Caco-2 (cell line): ENCODE measurements around the gene AGO3. TPM values are rescaled to one million over a fixed set of nuclear protein-coding genes. Genes with fewer than 3 reads are reported as not detected.
A peak's percentile ranks its signal among the peaks of the same experiment; 100 is the strongest.

Experiments
- BruUV-seq: library from RNA; stranded (reverse); fragments of 400-500 nt; replicated peaks from 2 replicates; lab custom pipeline; 2021; lab: Mats Ljungman, UMichigan
- CTCF ChIA-PET: fragments of 300-600 bp; sonication (Branson Sonifier 250); formaldehyde crosslinking; loops from one replicate; lab custom pipeline; 2022; ENCODE audit warnings: antibody characterized with exemption; lab: Charles Lee
- POLR2A ChIA-PET: fragments of 300-600 bp; sonication (Branson Sonifier 250); formaldehyde crosslinking; loops from one replicate; lab custom pipeline; 2022; ENCODE audit warnings: antibody characterized with exemption; lab: Charles Lee
- DNase-seq, 2 experiments: peaks; one replicate each; pipeline versions ENCODE4 v3.0.0 to v3.0.0-alpha.2; 2020 to 2022
- H3K27me3 ChIP-seq: replicated peaks from 2 replicates; pipeline ENCODE4 v1.6.0; 2011; ENCODE audit warnings: low read length; ENCODE audit not compliant: control insufficient read depth, insufficient read depth
- H3K36me3 ChIP-seq: 2 replicates; pipeline ENCODE4 v1.5.1; 2011; ENCODE audit warnings: low read length; ENCODE audit not compliant: control insufficient read depth, insufficient read depth
- H3K4me1 ChIP-seq: fragments of 250-450 bp; sonication (Bioruptor Pico); 2 replicates; pipeline ENCODE4 v1.5.1; 2020; ENCODE audit warnings: mild to moderate bottlenecking
- H3K4me3 ChIP-seq: 2 replicates; pipeline ENCODE4 v1.5.1; 2011; ENCODE audit warnings: low read depth, mild to moderate bottlenecking, control low read depth, low read length
- H3K9me3 ChIP-seq: fragments of 250-450 bp; sonication (Bioruptor Pico); 2 replicates; pipeline ENCODE4 v1.5.1; 2020; ENCODE audit warnings: mild to moderate bottlenecking, moderate library complexity
- H3K27ac Mint-ChIP-seq: one replicate; pipeline ENCODE4 v1.8.0; 2022; ENCODE audit warnings: mixed read lengths; ENCODE audit not compliant: unreplicated experiment
- H3K27me3 Mint-ChIP-seq: one replicate; pipeline ENCODE4 v1.8.0; 2022; ENCODE audit warnings: mixed read lengths; ENCODE audit not compliant: insufficient read depth, unreplicated experiment
- H3K36me3 Mint-ChIP-seq: one replicate; pipeline ENCODE4 v1.8.0; 2022; ENCODE audit warnings: mild to moderate bottlenecking, mixed read lengths; ENCODE audit not compliant: insufficient read depth, unreplicated experiment
- H3K4me1 Mint-ChIP-seq: one replicate; pipeline ENCODE4 v1.8.0; 2022; ENCODE audit warnings: low read depth, mixed read lengths; ENCODE audit not compliant: unreplicated experiment
- H3K4me3 Mint-ChIP-seq: one replicate; pipeline ENCODE4 v1.8.0; 2022; ENCODE audit warnings: mild to moderate bottlenecking, moderate library complexity, mixed read lengths; ENCODE audit not compliant: unreplicated experiment
- H3K9me3 Mint-ChIP-seq: one replicate; pipeline ENCODE4 v1.8.0; 2022; ENCODE audit warnings: mixed read lengths; ENCODE audit not compliant: unreplicated experiment
- CTCF ChIP-seq, 2 experiments: fragments of 200-600 bp in 1 of 2; IDR thresholded peaks; 1 replicate in 1 of 2; 2 replicates in 1 of 2; pipeline versions ENCODE4 v1.5.1 to v1.8.0; 2011 to 2022; ENCODE audit warnings: antibody characterized with exemption in 1 of 2, control low read depth in 1 of 2, inconsistent platforms in 1 of 2, low read depth in 1 of 2, low read length in 1 of 2, mild to moderate bottlenecking in 1 of 2, moderate library complexity in 1 of 2; ENCODE audit not compliant: insufficient read depth in 1 of 2, severe bottlenecking in 1 of 2, unreplicated experiment in 1 of 2
- intact Hi-C: fragments of 100-400 bp; cut with micrococcal nuclease; formaldehyde crosslinking; loops from one replicate; pipeline ENCODE4 v1.10.0; 2022; ENCODE audit not compliant: unreplicated experiment
- total RNA-seq: library from RNA; stranded (reverse); gene quantifications from 2 replicates; pipeline ENCODE4 v1.2.3, GENCODE V29; 2022

AGO3 gene
- total RNA-seq, 1 experiment from 2014 or later = 18.1 TPM

- no TSS peak for BruUV-seq
- Mint-ChIP-seq H3K36me3 (peaks cover 18% of the 10 kb centered on the region), H3K4me3 (no peak overlapping the region), H3K27me3 (no peaks in the 10 kb centered on the region), H3K9me3 (no peaks in the 10 kb centered on the region), H3K27ac (no peak overlapping the region), H3K4me1 (no peaks in the 10 kb centered on the region)
- Histone ChIP-seq H3K4me1 (no peaks in the 10 kb centered on the region), H3K4me3 (no peak overlapping the region), H3K9me3 (no peaks in the 10 kb centered on the region), H3K36me3 (no peaks in the 10 kb centered on the region), H3K27me3 (no peaks in the 10 kb centered on the region)
- DNase-seq = no peak
- POLR2A ChIA-PET = interaction anchor here (0.6 kb wide), 1 partner anchor 370 kb away, joined by 13 read pairs; no protein-coding TSS in a partner anchor
- intact Hi-C loops = no loop called here
- TF ChIP-seq CTCF (IDR thresholded peaks at IDR 0.05; ENCODE audit: insufficient read depth in 1 of 2, low read depth in 1 of 2, low read length in 1 of 2, severe bottlenecking in 1 of 2, unreplicated experiment in 1 of 2) = no peak
- CTCF ChIA-PET = interaction anchor here (0.5 to 0.6 kb wide), 2 partner anchors 22 to 188 kb away, joined by 4 to 6 read pairs; no protein-coding TSS in a partner anchor
These were observed 156.6 kb downstream of the AGO3 start for GRCh38 chr1:36087233-36088123.

- BruUV-seq = no TSS peak
- peak overlapping the region; percentile 93 for H3K4me3 Mint-ChIP-seq
- no peak for DNase-seq
- no peaks in the 10 kb centered on the region for H3K27me3 Mint-ChIP-seq
- Histone ChIP-seq H3K4me3 (peak overlapping the region; percentile 95), H3K4me1 (no peaks in the 10 kb centered on the region), H3K9me3 (no peaks in the 10 kb centered on the region), H3K27me3 (no peaks in the 10 kb centered on the region), H3K36me3 (no peaks in the 10 kb centered on the region; the same call in 1 of the 2 replicates)
- intact Hi-C loops = no loop called here
- no peaks in the 10 kb centered on the region for H3K9me3 Mint-ChIP-seq
- ChIA-PET POLR2A (interaction anchor here (0.6 kb wide), 1 partner anchor 369 kb away, joined by 13 read pairs; no protein-coding TSS in a partner anchor), CTCF (no interaction called here)
- H3K4me1 Mint-ChIP-seq = no peaks in the 10 kb centered on the region
- no peak for TF ChIP-seq CTCF (IDR thresholded peaks at IDR 0.05; ENCODE audit: insufficient read depth in 1 of 2, low read depth in 1 of 2, low read length in 1 of 2, severe bottlenecking in 1 of 2, unreplicated experiment in 1 of 2)
- H3K27ac Mint-ChIP-seq = no peak overlapping the region
- peaks cover 18% of the 10 kb centered on the region for H3K36me3 Mint-ChIP-seq
These were observed 157.3 kb downstream of the AGO3 start for GRCh38 chr1:36088265-36088576.

GRCh38 chr1:36088577-36089392, 157.9 kb downstream of the AGO3 start, which contains the start of gene ADPRS:
Gene ADPRS (plus strand): TSS chr1:36088892. CDS start chr1:36088905, 13 bp downstream.
- intact Hi-C loops = no loop called here

More at GRCh38 chr1:36088577-36089392, 157.9 kb downstream of the AGO3 start, which contains the start of gene ADPRS:
- no TSS peak for BruUV-seq
- ChIA-PET CTCF (no interaction called here), POLR2A (no interaction called here)
- no peaks in the 10 kb centered on the region for H3K9me3 Mint-ChIP-seq
- peak within 1 kb of the TSS; percentile 93 for H3K4me3 Mint-ChIP-seq
- H3K9me3 ChIP-seq = no peaks in the 10 kb centered on the region
- peak within 1 kb of the TSS; percentile 95 for H3K4me3 ChIP-seq
- H3K4me1 Mint-ChIP-seq = no peaks in the 10 kb centered on the region
- H3K27me3 Mint-ChIP-seq = no peaks in the 10 kb centered on the region
- DNase-seq = peak; percentile 82 to 84
- H3K27me3 ChIP-seq = no peaks in the 10 kb centered on the region
- H3K27ac Mint-ChIP-seq = peak within 1 kb of the TSS; percentile 91
- peaks cover 18% of the 10 kb centered on the region for H3K36me3 Mint-ChIP-seq
- H3K36me3 ChIP-seq = no peaks in the 10 kb centered on the region; the same call in 1 of the 2 replicates
- peak; percentile 72 to 83 for TF ChIP-seq CTCF (IDR thresholded peaks at IDR 0.05; ENCODE audit: insufficient read depth in 1 of 2, low read depth in 1 of 2, low read length in 1 of 2, severe bottlenecking in 1 of 2, unreplicated experiment in 1 of 2)
- no peaks in the 10 kb centered on the region for H3K4me1 ChIP-seq
